Measurements from ENCODE around the gene ARHGAP8. TPM values are rescaled to one million over a fixed set of nuclear protein-coding genes. Genes with fewer than 3 reads are reported as not detected.

ARHGAP8 gene
- total RNA-seq, 3 donors from 2014 or later, result 25.0 to 74.6 (median 43.7) TPM

- ATAC-seq, result no peak
- Histone ChIP-seq H3K4me1 (ENCODE audit: low read depth) (no peaks in the 10 kb centered on the region), H3K4me3 (no peak overlapping the region), H3K9me3 (no peaks in the 10 kb centered on the region), H3K36me3 (ENCODE audit: low read depth) (no peaks in the 10 kb centered on the region)
- intact Hi-C loops (cut with DNase I, micrococcal nuclease), result no loop called here
- no peak for DNase-seq
- TF ChIP-seq CTCF (IDR thresholded peaks at IDR 0.05), result no peak
Observed at GRCh38 chr22:44801476-44801875, 49.1 kb downstream of the ARHGAP8 start.

- Histone ChIP-seq H3K4me3 (no peak overlapping the region), H3K9me3 (no peaks in the 10 kb centered on the region), H3K4me1 (ENCODE audit: low read depth) (no peaks in the 10 kb centered on the region), H3K36me3 (ENCODE audit: low read depth) (no peaks in the 10 kb centered on the region)
- ATAC-seq (no peak), DNase-seq (no peak)
- no peak for TF ChIP-seq CTCF (IDR thresholded peaks at IDR 0.05)
- intact Hi-C loops (cut with DNase I, micrococcal nuclease), result no loop called here
Observed at GRCh38 chr22:44802071-44802700, 49.8 kb downstream of the ARHGAP8 start.

GRCh38 chr22:44802956-44803355 is 50.6 kb downstream of the ARHGAP8 start:
- ATAC-seq (no peak), DNase-seq (no peak)
- Histone ChIP-seq H3K4me3 (no peak overlapping the region), H3K4me1 (ENCODE audit: low read depth) (no peaks in the 10 kb centered on the region), H3K9me3 (no peaks in the 10 kb centered on the region), H3K36me3 (ENCODE audit: low read depth) (no peaks in the 10 kb centered on the region)
- intact Hi-C loops (cut with DNase I, micrococcal nuclease), result no loop called here
- TF ChIP-seq CTCF (IDR thresholded peaks at IDR 0.05), result no peak

GRCh38 chr22:44804327-44804726 is 52.0 kb downstream of the ARHGAP8 start:
- H3K4me1 ChIP-seq (ENCODE audit: low read depth), result no peaks in the 10 kb centered on the region
- no peak overlapping the region for H3K4me3 ChIP-seq
- ATAC-seq, result no peak
- intact Hi-C loops (cut with DNase I, micrococcal nuclease), result no loop called here
- no peaks in the 10 kb centered on the region for H3K36me3 ChIP-seq (ENCODE audit: low read depth)
- no peak for DNase-seq
- no peaks in the 10 kb centered on the region for H3K9me3 ChIP-seq
- no peak for TF ChIP-seq CTCF (IDR thresholded peaks at IDR 0.05)

- no peak for ATAC-seq
- TF ChIP-seq CTCF (IDR thresholded peaks at IDR 0.05), result no peak
Observed at GRCh38 chr22:44805711-44806110, 53.3 kb downstream of the ARHGAP8 start.

GRCh38 chr22:44807232-44807631 is 54.9 kb downstream of the ARHGAP8 start:
- DNase-seq (no peak), ATAC-seq (no peak)
- H3K9me3 ChIP-seq, result no peaks in the 10 kb centered on the region
- TF ChIP-seq CTCF (IDR thresholded peaks at IDR 0.05), result no peak
- no peak overlapping the region for H3K4me3 ChIP-seq
- no peaks in the 10 kb centered on the region for H3K36me3 ChIP-seq (ENCODE audit: low read depth)
- H3K4me1 ChIP-seq (ENCODE audit: low read depth), result no peaks in the 10 kb centered on the region
- intact Hi-C loops (cut with DNase I, micrococcal nuclease), result no loop called here

More at GRCh38 chr22:44805711-44806110, 53.3 kb downstream of the ARHGAP8 start:
- intact Hi-C loops (cut with DNase I, micrococcal nuclease), result no loop called here
- Histone ChIP-seq H3K36me3 (ENCODE audit: low read depth) (no peaks in the 10 kb centered on the region), H3K9me3 (no peaks in the 10 kb centered on the region), H3K4me1 (ENCODE audit: low read depth) (no peaks in the 10 kb centered on the region), H3K4me3 (no peak overlapping the region)
- no peak for DNase-seq
